Myocyte (in vitro differentiated cells): Measurements from ENCODE around the gene SFMBT1. TPM values are rescaled to one million over a fixed set of nuclear protein-coding genes. Genes with fewer than 3 reads are reported as not detected.

Source experiments
- DNase-seq: peaks from one replicate; pipeline ENCODE4 v3.0.0-alpha.2; 2012; ENCODE audit warnings: low read depth
- polyA plus RNA-seq: library from polyadenylated mRNA; unstranded; fragments of >200 nt; gene quantifications from one replicate; pipeline ENCODE4 v1.2.1, GENCODE V29; 2012; ENCODE audit warnings: missing spikeins
- total RNA-seq: library from RNA; depleted of rRNA; stranded (reverse); fragments of >200 nt; gene quantifications from 2 replicates; pipeline ENCODE4 v1.2.3, GENCODE V29; 2014

Gene SFMBT1
- total RNA-seq: 4.8 and 8.1 TPM in 2 replicates
- 4.7 TPM for polyA plus RNA-seq

GRCh38 chr3:53045518-53046170 is at the start of gene SFMBT1:
Gene SFMBT1, minus strand, starts transcription at chr3:53046073. Its CDS starts 76,945 bp downstream, at chr3:52969128.
- DNase-seq: peak; percentile 70

- DNase-seq: no peak
These were observed 47.1 kb upstream of the SFMBT1 start for GRCh38 chr3:53092942-53093341.

- no peak for DNase-seq
These were observed 46.3 kb upstream of the SFMBT1 start for GRCh38 chr3:53092216-53092615.

- no peak for DNase-seq
These were observed 45.1 kb upstream of the SFMBT1 start for GRCh38 chr3:53091011-53091410.

- no peak for DNase-seq
These were observed 43.6 kb upstream of the SFMBT1 start for GRCh38 chr3:53089511-53089910.

- no peak for DNase-seq
These were observed 39.6 kb upstream of the SFMBT1 start for GRCh38 chr3:53085476-53085875.

GRCh38 chr3:53084310-53085001 is 38.6 kb upstream of the SFMBT1 start:
- DNase-seq: peak; percentile 16

GRCh38 chr3:53083949-53084309 is 38.1 kb upstream of the SFMBT1 start:
- no peak for DNase-seq

- peak; percentile 67 for DNase-seq
These were observed 37.6 kb upstream of the SFMBT1 start for GRCh38 chr3:53083521-53083920.

- DNase-seq: no peak
These were observed 36.9 kb upstream of the SFMBT1 start for GRCh38 chr3:53082736-53083135.

- DNase-seq: no peak
These were observed 35.4 kb upstream of the SFMBT1 start for GRCh38 chr3:53081318-53081717.

- DNase-seq: peak; percentile 37
These were observed 34.8 kb upstream of the SFMBT1 start for GRCh38 chr3:53080612-53081205.

- peak; percentile 22 for DNase-seq
These were observed 34.1 kb upstream of the SFMBT1 start for GRCh38 chr3:53079791-53080555.

- no peak for DNase-seq
These were observed 33.3 kb upstream of the SFMBT1 start for GRCh38 chr3:53079147-53079546.

- DNase-seq: no peak
These were observed 32.8 kb upstream of the SFMBT1 start for GRCh38 chr3:53078656-53079055.

- no peak for DNase-seq
These were observed 31.8 kb upstream of the SFMBT1 start for GRCh38 chr3:53077476-53078220.

GRCh38 chr3:53075743-53076140 is 29.9 kb upstream of the SFMBT1 start:
- DNase-seq: no peak

- no peak for DNase-seq
These were observed 29.2 kb upstream of the SFMBT1 start for GRCh38 chr3:53074761-53075742.

- DNase-seq: no peak
These were observed 28.5 kb upstream of the SFMBT1 start for GRCh38 chr3:53074366-53074696.
